Pons (tissue), 1 donor: ENCODE results near the gene GMEB2.
"Not testable (repeated sequence)": the region's sequence is repeated elsewhere in the genome, so short reads cannot be mapped to it uniquely, and the experiment has no call there.

Source experiments
- DNase-seq: peaks from one replicate; pipeline ENCODE4 v3.0.0-alpha.2; 2016; ENCODE audit warnings: low spot score

Gene GMEB2

GRCh38 chr20:63613863-63614594, 12.9 kb downstream of the GMEB2 start:
- not testable (repeated sequence) for DNase-seq

- DNase-seq = no peak
Observed at GRCh38 chr20:63612276-63612931, 14.5 kb downstream of the GMEB2 start.

GRCh38 chr20:63611646-63612045, 15.3 kb downstream of the GMEB2 start:
- no peak for DNase-seq

- DNase-seq = no peak
Observed at GRCh38 chr20:63610581-63611435, 16.1 kb downstream of the GMEB2 start.

- DNase-seq = no peak
Observed at GRCh38 chr20:63606686-63607085, 20.2 kb downstream of the GMEB2 start.

- DNase-seq = no peak
Observed at GRCh38 chr20:63602321-63602720, 24.6 kb downstream of the GMEB2 start.

- not testable (repeated sequence) for DNase-seq
Observed at GRCh38 chr20:63601679-63602078, 25.2 kb downstream of the GMEB2 start.

- no peak for DNase-seq
Observed at GRCh38 chr20:63599396-63600050, 27.4 kb downstream of the GMEB2 start.

- no peak for DNase-seq
Observed at GRCh38 chr20:63598479-63599395, 28.2 kb downstream of the GMEB2 start.

- no peak for DNase-seq
Observed at GRCh38 chr20:63597651-63598478, 29.0 kb downstream of the GMEB2 start.

- DNase-seq = no peak
Observed at GRCh38 chr20:63596423-63596822, 30.5 kb downstream of the GMEB2 start.

- DNase-seq = no peak
Observed at GRCh38 chr20:63595416-63596127, 31.3 kb downstream of the GMEB2 start.

- DNase-seq = no peak
Observed at GRCh38 chr20:63594043-63594561, 32.8 kb downstream of the GMEB2 start.

GRCh38 chr20:63592661-63593060, 34.2 kb downstream of the GMEB2 start:
- no peak for DNase-seq

- DNase-seq = no peak
Observed at GRCh38 chr20:63591786-63592355, 35.0 kb downstream of the GMEB2 start.

GRCh38 chr20:63591147-63591533, 35.8 kb downstream of the GMEB2 start:
- DNase-seq = no peak

- DNase-seq = no peak
Observed at GRCh38 chr20:63590218-63591146, 36.4 kb downstream of the GMEB2 start.
